Measurements from ENCODE around the gene KLRK1. TPM values are rescaled to one million over a fixed set of nuclear protein-coding genes. Genes with fewer than 3 reads are reported as not detected.
"Not testable (repeated sequence)": the region's sequence is repeated elsewhere in the genome, so short reads cannot be mapped to it uniquely, and the experiment has no call there.

Gene KLRK1
- polyA plus RNA-seq, 1 of the 3 experiments (the other 2 are of a cell fraction): not detected

- TF ChIP-seq, protein P1, sequence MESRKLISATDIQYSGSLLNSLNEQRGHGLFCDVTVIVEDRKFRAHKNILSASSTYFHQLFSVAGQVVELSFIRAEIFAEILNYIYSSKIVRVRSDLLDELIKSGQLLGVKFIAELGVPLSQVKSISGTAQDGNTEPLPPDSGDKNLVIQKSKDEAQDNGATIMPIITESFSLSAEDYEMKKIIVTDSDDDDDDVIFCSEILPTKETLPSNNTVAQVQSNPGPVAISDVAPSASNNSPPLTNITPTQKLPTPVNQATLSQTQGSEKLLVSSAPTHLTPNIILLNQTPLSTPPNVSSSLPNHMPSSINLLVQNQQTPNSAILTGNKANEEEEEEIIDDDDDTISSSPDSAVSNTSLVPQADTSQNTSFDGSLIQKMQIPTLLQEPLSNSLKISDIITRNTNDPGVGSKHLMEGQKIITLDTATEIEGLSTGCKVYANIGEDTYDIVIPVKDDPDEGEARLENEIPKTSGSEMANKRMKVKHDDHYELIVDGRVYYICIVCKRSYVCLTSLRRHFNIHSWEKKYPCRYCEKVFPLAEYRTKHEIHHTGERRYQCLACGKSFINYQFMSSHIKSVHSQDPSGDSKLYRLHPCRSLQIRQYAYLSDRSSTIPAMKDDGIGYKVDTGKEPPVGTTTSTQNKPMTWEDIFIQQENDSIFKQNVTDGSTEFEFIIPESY (IDR thresholded peaks at IDR 0.05; ENCODE audit: borderline replicate concordance, low read depth): no peak
- TF ChIP-seq TEAD4 (IDR thresholded peaks at IDR 0.05; ENCODE audit: borderline replicate concordance, insufficient read depth): no peak
These were observed 20.1 kb downstream of the KLRK1 start (continued) for GRCh38 chr12:10369557-10370415.

GRCh38 chr12:10368206-10369171, 21.4 kb downstream of the KLRK1 start:
- H3K9me3 ChIP-seq: no peaks in the 10 kb centered on the region
- no peaks in the 10 kb centered on the region for H3K9me2 ChIP-seq
- no peaks in the 10 kb centered on the region for H3K36me3 ChIP-seq (replicated peaks in 1 of 2; ENCODE audit: control insufficient read depth in 1 of 2, insufficient read depth in 2 of 2, low read length in 1 of 2)
- H3K27me3 ChIP-seq (ENCODE audit: insufficient read depth): peaks cover 12% of the 10 kb centered on the region; the same call in 1 of the 2 replicates
- no peaks in the 10 kb centered on the region for H3F3A ChIP-seq (replicated peaks; ENCODE audit: insufficient read depth)
- H4K20me1 ChIP-seq (ENCODE audit: insufficient read depth): no peaks in the 10 kb centered on the region
- no peak overlapping the region for H2AFZ ChIP-seq (ENCODE audit: low read depth)
- H3K9ac ChIP-seq: no peak overlapping the region
- no peak for TF ChIP-seq FOXM1 (IDR thresholded peaks at IDR 0.05; ENCODE audit: low read depth)
- no peak for TF ChIP-seq FOSL2 (IDR thresholded peaks at IDR 0.05; ENCODE audit: borderline replicate concordance, low read depth)
- TF ChIP-seq EP300 (IDR thresholded peaks at IDR 0.05; ENCODE audit: borderline replicate concordance in 1 of 2, low read depth in 1 of 2, low read length in 1 of 2): no peak
- no peak for TF ChIP-seq USF1 (IDR thresholded peaks at IDR 0.05; ENCODE audit: borderline replicate concordance, low read depth)
- no peak for TF ChIP-seq POLR2AphosphoS5 (IDR thresholded peaks at IDR 0.05; ENCODE audit: low read depth, low read length)
- no peak for TF ChIP-seq MXI1 (IDR thresholded peaks at IDR 0.05; ENCODE audit: low read depth, low read length)
- WGBS (ENCODE audit: low lambda C conversion rate): 63% methylated on average over 10 of the region's 10 CpGs
- ChIA-PET POLR2A (no interaction called here), CTCF (no interaction called here)
- no peak overlapping the region for H3K4me3 ChIP-seq (ENCODE audit: low read depth in 2 of 2, low read length in 1 of 2)
- no peak for DNase-seq
- no peak overlapping the region for H3K4me2 ChIP-seq
- peaks cover 0 to 9% of the 10 kb centered on the region in 2 experiments; a peak in 1 of 4 replicates for H3K4me1 ChIP-seq (ENCODE audit: control insufficient read depth in 1 of 2, insufficient read depth in 2 of 2, low read depth in 1 of 2, low read length in 1 of 2)
- H3K27ac ChIP-seq (ENCODE audit: low read depth in 2 of 2, low read length in 1 of 2): no peak overlapping the region
- H3K79me2 ChIP-seq (ENCODE audit: insufficient read depth): no peaks in the 10 kb centered on the region

DNA sequence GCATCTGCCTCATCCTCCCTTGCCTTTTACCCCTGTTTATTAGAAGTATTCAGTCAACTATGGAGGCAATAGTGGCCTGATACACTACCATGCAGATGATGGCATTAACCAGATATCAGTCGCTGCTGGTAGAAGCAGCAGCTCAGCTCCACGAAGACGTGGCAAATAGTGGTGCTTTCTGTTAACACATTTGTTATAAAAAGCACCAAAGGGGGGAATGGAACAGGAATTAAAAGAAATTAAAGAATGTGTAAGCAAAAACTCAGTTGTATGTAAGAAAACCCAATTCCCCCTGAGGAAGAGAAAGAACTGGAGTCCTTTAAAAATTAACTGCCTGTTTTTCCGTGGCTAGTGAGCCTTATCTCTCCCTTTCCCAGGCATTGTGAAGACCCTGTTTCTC, 22.1 kb downstream of the KLRK1 start:
- H2AFZ ChIP-seq (ENCODE audit: low read depth); H3K9ac ChIP-seq; H3K9me2 ChIP-seq; H3F3A ChIP-seq (replicated peaks; ENCODE audit: insufficient read depth); H3K27me3 ChIP-seq (ENCODE audit: insufficient read depth); H3K36me3 ChIP-seq (replicated peaks in 1 of 2; ENCODE audit: control insufficient read depth in 1 of 2, insufficient read depth in 2 of 2, low read length in 1 of 2); H3K4me2 ChIP-seq; H4K20me1 ChIP-seq (ENCODE audit: insufficient read depth); POLR2A ChIA-PET; H3K4me3 ChIP-seq (ENCODE audit: low read depth in 2 of 2, low read length in 1 of 2); H3K9me3 ChIP-seq; H3K4me1 ChIP-seq (ENCODE audit: control insufficient read depth in 1 of 2, insufficient read depth in 2 of 2, low read depth in 1 of 2, low read length in 1 of 2); H3K27ac ChIP-seq (ENCODE audit: low read depth in 2 of 2, low read length in 1 of 2); H3K79me2 ChIP-seq (ENCODE audit: insufficient read depth); CTCF ChIA-PET; DNase-seq: not testable (repeated sequence)
- 41% methylated on average over 4 of the region's 4 CpGs for WGBS (ENCODE audit: low lambda C conversion rate)

Measured in SK-N-SH (cell line).